ENCODE measurements around the gene JARID2. TPM values are rescaled to one million over a fixed set of nuclear protein-coding genes. Genes with fewer than 3 reads are reported as not detected.

JARID2 gene
- total and polyA plus RNA-seq, 2 of the 13 experiments (the other 11 are each of a cell fraction or from before 2014, with no cell fraction given): 7.5 to 10.3 TPM

GRCh38 chr6:15244620-15245360, 1.1 kb upstream of the JARID2 start (continued):
- peak; percentile 23; the same call in 1 of the 2 replicates for TF ChIP-seq ZNF709 (CRISPR knock-in tag; IDR thresholded peaks at IDR 0.05)
- no peak for TF ChIP-seq ZNF343 (CRISPR knock-in tag; IDR thresholded peaks at IDR 0.05)
- TF ChIP-seq CHD4 (IDR thresholded peaks at IDR 0.05; ENCODE audit: borderline replicate concordance, low read length): no peak
- no peak for TF ChIP-seq ARID3A (IDR thresholded peaks at IDR 0.05; ENCODE audit: low read depth, low read length)
- TF ChIP-seq ZNF20 (CRISPR knock-in tag; IDR thresholded peaks at IDR 0.05): no peak
- peak; percentile 54; the same call in 1 of the 2 replicates for TF ChIP-seq ZNF367 (CRISPR knock-in tag; IDR thresholded peaks at IDR 0.05; ENCODE audit: borderline replicate concordance)
- no peak for TF ChIP-seq SETDB1 (CRISPR knock-in tag; IDR thresholded peaks at IDR 0.05; ENCODE audit: borderline replicate concordance)
- TF ChIP-seq ARNT2 (CRISPR knock-in tag; IDR thresholded peaks at IDR 0.05; ENCODE audit: low read depth): peak; percentile 77
- TF ChIP-seq ZNF354B (CRISPR knock-in tag; IDR thresholded peaks at IDR 0.05): peak; percentile 90; the same call in 1 of the 2 replicates
- TF ChIP-seq NFKB2 (CRISPR knock-in tag; IDR thresholded peaks at IDR 0.05; ENCODE audit: borderline replicate concordance): peak; percentile 18; the same call in 1 of the 2 replicates
- TF ChIP-seq NFKBIZ (CRISPR knock-in tag; IDR thresholded peaks at IDR 0.05): 0 out of 2 replicates have a peak, but pooled peaks have one; percentile 11
- peak; percentile 94; the same call in 1 of the 2 replicates for TF ChIP-seq CREBL2 (CRISPR knock-in tag; IDR thresholded peaks at IDR 0.05; ENCODE audit: borderline replicate concordance)
- TF ChIP-seq SAFB2 (CRISPR knock-in tag; IDR thresholded peaks at IDR 0.05; ENCODE audit: borderline replicate concordance, low read depth): peak; percentile 71; the same call in 1 of the 2 replicates
- no peak for TF ChIP-seq ZNF207 (IDR thresholded peaks at IDR 0.05; ENCODE audit: borderline replicate concordance)
- TF ChIP-seq ZNF496 (CRISPR knock-in tag; IDR thresholded peaks at IDR 0.05; ENCODE audit: insufficient replicate concordance): no peak
- no peak for TF ChIP-seq ZBTB8A (CRISPR knock-in tag; IDR thresholded peaks at IDR 0.05; ENCODE audit: borderline replicate concordance, low read depth)
- TF ChIP-seq RFXAP (CRISPR knock-in tag; IDR thresholded peaks at IDR 0.05; ENCODE audit: borderline replicate concordance): no peak
- TF ChIP-seq RELA (CRISPR knock-in tag; IDR thresholded peaks at IDR 0.05): 0 out of 2 replicates have a peak, but pooled peaks have one; percentile 22
- no peak for TF ChIP-seq MAZ (IDR thresholded peaks at IDR 0.05; ENCODE audit: borderline replicate concordance, low read depth, low read length)
- TF ChIP-seq MAZ (CRISPR knock-in tag; IDR thresholded peaks at IDR 0.05; ENCODE audit: low read depth): peak; percentile 34
- no peak for TF ChIP-seq KLF11 (CRISPR knock-in tag; IDR thresholded peaks at IDR 0.05)
- peak; percentile 79; the same call in 1 of the 2 replicates for TF ChIP-seq ZNF724P (CRISPR knock-in tag; IDR thresholded peaks at IDR 0.05; ENCODE audit: borderline replicate concordance)
- TF ChIP-seq ZNF275 (CRISPR knock-in tag; IDR thresholded peaks at IDR 0.05; ENCODE audit: borderline replicate concordance): 0 out of 2 replicates have a peak, but pooled peaks have one; percentile 17
- no peak for TF ChIP-seq CERS6 (CRISPR knock-in tag; IDR thresholded peaks at IDR 0.05)
- TF ChIP-seq GZF1 (CRISPR knock-in tag; IDR thresholded peaks at IDR 0.05): no peak
- TF ChIP-seq ZNF879 (CRISPR knock-in tag; IDR thresholded peaks at IDR 0.05): 0 out of 2 replicates have a peak, but pooled peaks have one; percentile 62
- TF ChIP-seq ZNF224 (CRISPR knock-in tag; IDR thresholded peaks at IDR 0.05): no peak

All from HepG2 (cell line).